Activated CD8-positive, alpha-beta T cell treated with anti-CD3 and anti-CD28 coated beads for 36 hours (primary cell): ENCODE data around the gene ITIH4. TPM values are rescaled to one million over a fixed set of nuclear protein-coding genes. Genes with fewer than 3 reads are reported as not detected.

Experiments
- ATAC-seq: fragments of 200-7000 bp; cut with Tn5 transposase; one replicate; pipeline ENCODE4 v1.10.0; 2021; ENCODE audit warnings: mild to moderate bottlenecking, moderate library complexity
- CTCF ChIA-PET: fragments of 350-600 bp; sonication (Branson Sonifier 250); formaldehyde crosslinking; loops from one replicate; lab custom pipeline; 2021; ENCODE audit warnings: antibody characterized with exemption; lab: Charles Lee
- POLR2A ChIA-PET: fragments of 350-600 bp; sonication (Branson Sonifier 250); formaldehyde crosslinking; loops from one replicate; lab custom pipeline; 2021; ENCODE audit warnings: antibody characterized with exemption; lab: Charles Lee
- DNase-seq: peaks from one replicate; pipeline ENCODE4 v3.0.0-alpha.2; 2020
- H3K27ac Mint-ChIP-seq: one replicate; pipeline ENCODE4 v1.8.0; 2021; ENCODE audit warnings: mild to moderate bottlenecking, mixed read lengths
- H3K27me3 Mint-ChIP-seq: one replicate; pipeline ENCODE4 v1.8.0; 2021; ENCODE audit warnings: mixed read lengths
- H3K36me3 Mint-ChIP-seq: one replicate; pipeline ENCODE4 v1.8.0; 2021; ENCODE audit warnings: low read depth, mixed read lengths
- H3K4me1 Mint-ChIP-seq: one replicate; pipeline ENCODE4 v1.8.0; 2021; ENCODE audit warnings: low read depth, mixed read lengths
- H3K4me3 Mint-ChIP-seq: one replicate; pipeline ENCODE4 v1.8.0; 2021; ENCODE audit warnings: mild to moderate bottlenecking, moderate library complexity, mixed read lengths
- H3K9me3 Mint-ChIP-seq: one replicate; pipeline ENCODE4 v1.8.0; 2021; ENCODE audit warnings: mixed read lengths
- intact Hi-C: fragments of 100-400 bp; cut with micrococcal nuclease; formaldehyde crosslinking; loops from one replicate; pipeline ENCODE4 v1.10.0; 2022
- total RNA-seq, 2 experiments: library from RNA; stranded (reverse); gene quantifications; one replicate each; pipeline ENCODE4 v1.2.3, GENCODE V29; 2021
- TF ChIP-seq, protein P1 (sequence below): fragments of 200-600 bp; IDR thresholded peaks from one replicate; pipeline ENCODE4 v1.8.0; 2022; ENCODE audit warnings: antibody characterized with exemption, mild to moderate bottlenecking

ITIH4 gene
- total RNA-seq, 2 experiments from 2014 or later = 3.9 to 5.5 TPM

DNA sequence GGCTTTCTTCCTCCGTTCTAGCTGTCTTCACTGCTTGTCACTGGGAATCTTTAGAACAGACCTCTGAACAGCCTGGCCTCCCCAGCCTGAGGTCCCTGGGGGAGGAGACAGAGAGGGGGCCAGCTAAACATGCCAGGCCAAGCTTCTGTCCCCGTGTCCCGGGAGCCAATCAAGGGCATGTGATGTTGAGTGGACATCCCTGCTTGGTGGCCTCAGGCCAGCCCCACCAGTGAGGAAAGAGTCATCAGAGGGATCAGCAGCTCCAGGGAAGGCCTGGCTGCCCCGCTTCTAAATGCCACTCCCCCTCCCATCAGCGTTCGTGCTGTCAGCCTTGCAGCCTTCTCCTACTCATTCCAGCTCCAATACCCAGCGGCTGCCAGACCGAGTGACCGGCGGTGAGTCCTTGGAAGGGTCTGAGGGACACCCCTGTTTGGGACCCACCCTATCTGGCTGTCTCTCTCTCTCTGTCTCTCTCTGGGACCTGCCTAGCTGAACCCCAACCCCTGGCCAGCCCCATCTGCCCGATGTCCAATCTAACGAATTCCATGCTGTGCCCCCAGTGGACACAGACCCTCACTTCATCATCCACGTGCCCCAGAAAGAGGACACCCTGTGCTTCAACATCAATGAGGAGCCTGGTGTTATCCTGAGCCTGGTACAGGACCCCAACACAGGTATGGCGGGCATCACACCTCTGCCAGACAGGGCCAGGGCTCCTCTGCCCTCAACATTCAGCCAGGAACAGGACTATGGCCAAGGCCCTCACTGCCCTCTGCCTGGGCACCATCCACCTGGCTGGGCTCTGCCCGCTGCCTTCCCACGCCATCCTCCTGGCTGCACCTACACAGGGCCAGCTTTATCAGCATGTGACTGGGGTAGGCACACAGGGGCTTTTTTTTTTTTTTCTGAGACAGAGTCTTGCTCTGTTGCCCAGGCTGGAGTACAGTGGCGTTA lies 42.5 kb downstream of the ITIH4 start:
- Mint-ChIP-seq H3K4me1 (no peaks in the 10 kb centered on the region), H3K9me3 (no peaks in the 10 kb centered on the region), H3K27ac (no peak overlapping the region), H3K4me3 (no peak overlapping the region), H3K27me3 (no peaks in the 10 kb centered on the region), H3K36me3 (no peaks in the 10 kb centered on the region)
- TF ChIP-seq, protein P1, sequence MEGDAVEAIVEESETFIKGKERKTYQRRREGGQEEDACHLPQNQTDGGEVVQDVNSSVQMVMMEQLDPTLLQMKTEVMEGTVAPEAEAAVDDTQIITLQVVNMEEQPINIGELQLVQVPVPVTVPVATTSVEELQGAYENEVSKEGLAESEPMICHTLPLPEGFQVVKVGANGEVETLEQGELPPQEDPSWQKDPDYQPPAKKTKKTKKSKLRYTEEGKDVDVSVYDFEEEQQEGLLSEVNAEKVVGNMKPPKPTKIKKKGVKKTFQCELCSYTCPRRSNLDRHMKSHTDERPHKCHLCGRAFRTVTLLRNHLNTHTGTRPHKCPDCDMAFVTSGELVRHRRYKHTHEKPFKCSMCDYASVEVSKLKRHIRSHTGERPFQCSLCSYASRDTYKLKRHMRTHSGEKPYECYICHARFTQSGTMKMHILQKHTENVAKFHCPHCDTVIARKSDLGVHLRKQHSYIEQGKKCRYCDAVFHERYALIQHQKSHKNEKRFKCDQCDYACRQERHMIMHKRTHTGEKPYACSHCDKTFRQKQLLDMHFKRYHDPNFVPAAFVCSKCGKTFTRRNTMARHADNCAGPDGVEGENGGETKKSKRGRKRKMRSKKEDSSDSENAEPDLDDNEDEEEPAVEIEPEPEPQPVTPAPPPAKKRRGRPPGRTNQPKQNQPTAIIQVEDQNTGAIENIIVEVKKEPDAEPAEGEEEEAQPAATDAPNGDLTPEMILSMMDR = no peak
- ATAC-seq (no peak), DNase-seq (no peak)
- intact Hi-C loops = no loop called here
- ChIA-PET POLR2A (no interaction called here), CTCF (interaction anchor here (1.0 kb wide), 1 partner anchor 145 kb away, joined by 3 read pairs; no protein-coding TSS in a partner anchor)

DNA sequence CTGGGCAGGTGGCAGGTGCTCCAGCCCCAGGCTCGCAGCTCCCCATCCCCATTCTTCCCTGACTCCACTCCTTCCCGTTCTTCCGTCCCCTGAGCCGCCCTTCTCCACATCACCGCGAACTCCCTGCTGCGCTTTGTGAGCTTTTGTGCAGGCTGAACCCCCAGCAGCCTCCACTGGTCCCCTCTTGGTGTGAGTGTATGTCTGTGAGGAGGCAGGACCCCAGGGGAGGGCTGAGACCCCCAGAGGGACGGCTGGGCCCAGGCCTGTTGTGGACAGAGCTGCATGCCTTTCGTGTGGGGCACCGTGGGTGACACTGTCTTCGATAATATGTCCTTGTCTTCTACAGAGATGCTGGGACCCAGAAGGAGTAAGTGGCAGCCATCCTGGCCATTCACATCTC lies 43.2 kb downstream of the ITIH4 start:
- ChIA-PET POLR2A (no interaction called here), CTCF (interaction anchor here (1.0 kb wide), 1 partner anchor 146 kb away, joined by 3 read pairs; no protein-coding TSS in a partner anchor)
- H3K36me3 Mint-ChIP-seq = no peaks in the 10 kb centered on the region
- H3K9me3 Mint-ChIP-seq = no peaks in the 10 kb centered on the region
- no peak overlapping the region for H3K27ac Mint-ChIP-seq
- DNase-seq (no peak), ATAC-seq (no peak)
- intact Hi-C loops = no loop called here
- no peaks in the 10 kb centered on the region for H3K4me1 Mint-ChIP-seq
- no peak overlapping the region for H3K4me3 Mint-ChIP-seq
- TF ChIP-seq, protein P1 = no peak
- H3K27me3 Mint-ChIP-seq = no peaks in the 10 kb centered on the region

DNA sequence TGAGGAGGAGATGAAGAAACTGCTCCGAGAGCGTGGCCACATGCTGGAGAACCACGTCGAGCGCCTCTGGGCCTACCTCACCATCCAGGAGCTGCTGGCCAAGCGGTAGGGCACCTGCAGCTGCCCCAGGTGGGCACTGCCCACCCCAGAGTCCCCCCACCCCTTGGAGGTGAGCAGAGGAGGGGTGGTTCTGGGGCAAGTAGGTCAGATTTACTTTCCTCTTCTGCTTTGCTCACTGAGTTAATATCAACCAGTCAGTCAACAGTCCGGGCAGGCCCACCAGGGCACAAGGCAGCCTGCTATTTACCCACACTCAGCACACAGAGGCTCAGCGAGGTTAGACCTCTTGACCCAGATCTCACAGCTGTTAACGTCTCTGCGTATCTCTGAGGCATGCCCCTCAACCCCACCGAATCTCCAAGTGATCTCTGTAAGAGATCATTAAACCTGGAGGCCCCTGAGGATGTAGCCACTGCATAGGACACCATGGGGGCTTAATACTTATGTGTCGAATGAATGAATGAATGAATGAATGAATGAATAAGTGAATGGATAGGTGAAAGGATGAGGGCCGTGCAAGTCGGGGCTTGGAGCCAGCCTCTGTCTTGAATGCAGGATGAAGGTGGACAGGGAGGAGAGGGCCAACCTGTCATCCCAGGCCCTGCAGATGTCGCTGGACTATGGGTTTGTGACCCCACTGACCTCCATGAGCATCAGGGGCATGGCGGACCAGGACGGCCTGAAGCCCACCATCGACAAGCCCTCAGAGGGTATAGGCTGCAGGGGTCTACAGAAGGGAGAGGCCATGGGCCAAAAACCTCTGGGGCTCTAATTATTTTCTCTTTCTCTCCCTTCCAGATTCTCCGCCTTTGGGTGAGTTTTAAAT lies 43.9 kb downstream of the ITIH4 start:
- Mint-ChIP-seq H3K27ac (no peak overlapping the region), H3K4me1 (no peaks in the 10 kb centered on the region), H3K36me3 (no peaks in the 10 kb centered on the region), H3K4me3 (no peak overlapping the region), H3K9me3 (no peaks in the 10 kb centered on the region), H3K27me3 (peaks cover 2% of the 10 kb centered on the region)
- intact Hi-C loops = no loop called here
- POLR2A ChIA-PET = no interaction called here
- DNase-seq (no peak), ATAC-seq (no peak)
- TF ChIP-seq, protein P1 = no peak
- CTCF ChIA-PET = interaction anchor here (1.0 kb wide), 1 partner anchor 146 kb away, joined by 3 read pairs; no protein-coding TSS in a partner anchor

DNA sequence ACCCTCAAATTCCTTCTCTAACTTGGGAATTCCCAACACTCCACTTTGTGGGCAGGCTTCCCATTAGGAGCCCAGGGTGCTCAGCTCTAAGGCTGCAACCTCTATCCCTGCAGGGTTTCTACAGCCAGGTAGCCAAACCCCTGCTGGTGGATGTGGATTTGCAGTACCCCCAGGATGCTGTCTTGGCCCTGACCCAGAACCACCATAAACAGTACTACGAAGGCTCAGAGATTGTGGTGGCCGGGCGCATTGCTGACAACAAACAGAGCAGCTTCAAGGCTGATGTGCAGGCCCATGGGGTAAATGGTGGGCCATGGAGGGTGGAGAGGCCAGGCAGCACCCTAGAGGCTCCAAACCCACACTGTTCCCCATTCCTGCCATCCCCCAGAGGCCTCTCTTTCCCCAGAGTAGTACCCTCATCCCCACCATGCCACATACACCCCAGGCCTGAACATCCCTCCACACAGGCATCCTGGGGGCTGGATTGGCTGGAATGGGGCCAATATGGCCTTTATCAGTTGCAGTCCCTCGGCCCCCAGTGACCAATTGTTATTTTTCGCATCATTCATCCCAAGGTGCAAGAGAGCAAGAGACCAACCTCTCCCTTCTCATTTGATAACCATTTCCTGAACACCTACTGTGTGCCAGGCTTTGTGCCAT lies 45.4 kb downstream of the ITIH4 start:
- TF ChIP-seq, protein P1 = no peak
- Mint-ChIP-seq H3K36me3 (no peaks in the 10 kb centered on the region), H3K9me3 (no peaks in the 10 kb centered on the region), H3K4me1 (no peaks in the 10 kb centered on the region), H3K4me3 (no peak overlapping the region), H3K27ac (no peak overlapping the region), H3K27me3 (peaks cover 2% of the 10 kb centered on the region)
- ChIA-PET POLR2A (no interaction called here), CTCF (interaction anchor here (1.6 kb wide), 1 partner anchor 14 kb away, joined by 6 read pairs; no protein-coding TSS in a partner anchor)
- intact Hi-C loops = no loop called here
- DNase-seq (no peak), ATAC-seq (no peak)
